HCEC 1CT (cell line): ENCODE data around the gene SYNPO.

Experiments used
- DNase-seq: peaks from one replicate; pipeline ENCODE4 v3.0.0-alpha.2; 2017

SYNPO gene

GRCh38 chr5:150642991-150643710 lies 2.7 kb downstream of the SYNPO start:
- DNase-seq, result no peak

GRCh38 chr5:150644058-150644457 lies 3.6 kb downstream of the SYNPO start:
- no peak for DNase-seq

DNA sequence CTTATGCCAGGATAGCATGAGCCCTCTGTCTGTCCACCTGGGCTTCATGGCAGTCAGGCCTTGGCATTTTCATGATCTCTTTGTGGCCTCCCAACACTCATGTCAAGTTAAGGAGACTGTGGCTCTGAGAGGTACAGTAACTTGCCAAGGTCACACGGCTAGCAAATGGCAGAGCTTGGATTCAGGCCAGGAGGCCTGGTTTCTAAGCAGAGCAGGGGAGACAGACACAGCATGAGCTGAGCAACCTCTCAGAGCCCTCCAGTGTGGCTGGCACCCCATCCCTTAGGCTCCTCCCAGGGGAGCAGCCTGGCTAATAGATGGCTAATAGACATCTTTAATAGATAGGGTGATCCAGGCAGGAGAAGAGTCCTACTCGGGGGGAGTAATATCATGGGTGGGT lies 4.1 kb downstream of the SYNPO start:
- DNase-seq, result no peak

GRCh38 chr5:150645070-150645700 lies 4.7 kb downstream of the SYNPO start:
- DNase-seq, result peak; percentile 41

DNA sequence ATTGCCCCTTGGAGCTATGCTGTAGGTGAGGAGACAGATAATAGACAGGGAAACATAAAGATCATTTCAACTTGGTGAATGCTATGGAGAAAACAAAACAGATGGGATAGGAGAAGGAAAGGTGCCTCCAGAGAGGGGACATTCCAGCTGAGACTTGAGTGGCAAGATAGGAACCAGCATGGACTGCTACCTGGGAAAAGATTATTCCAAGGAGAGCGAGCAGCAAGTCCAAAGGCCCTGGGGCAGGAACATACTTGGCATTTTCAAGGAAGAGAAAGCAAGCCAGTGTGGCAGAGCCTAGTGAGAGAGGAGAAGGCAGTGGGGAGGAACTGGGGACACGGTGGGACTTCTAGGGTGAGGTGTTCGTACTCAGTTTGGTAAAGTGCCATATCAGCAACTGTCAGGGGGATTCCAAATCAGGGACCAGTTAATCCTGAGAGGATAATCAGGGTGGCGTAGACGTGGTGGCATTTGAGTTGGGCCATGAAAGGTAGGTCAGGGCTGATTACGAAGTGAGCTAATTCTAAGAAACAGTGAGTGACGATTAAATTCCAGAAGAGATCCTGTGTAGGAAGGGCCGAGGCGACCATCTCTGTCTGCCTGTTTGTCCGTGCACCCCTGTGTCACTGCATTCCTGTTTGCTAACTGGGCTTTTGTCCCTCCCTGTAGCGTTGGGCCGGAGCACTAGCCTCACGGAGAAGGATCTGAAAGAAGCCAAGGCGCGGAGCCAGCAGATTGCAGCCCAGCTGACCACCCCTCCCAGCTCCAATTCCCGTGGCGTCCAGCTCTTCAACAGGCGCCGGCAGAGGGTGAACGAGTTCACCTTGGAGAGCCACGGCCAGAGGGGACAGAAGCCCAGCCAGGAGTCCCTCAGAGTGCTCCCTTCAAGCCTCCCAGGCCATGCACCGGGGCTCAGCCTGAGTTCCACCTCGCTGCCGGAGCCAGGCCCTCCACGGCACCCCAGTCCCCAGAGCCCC lies 7.1 kb downstream of the SYNPO start:
- DNase-seq, result no peak

GRCh38 chr5:150648294-150649107 lies 8.0 kb downstream of the SYNPO start:
- no peak for DNase-seq

- no peak for DNase-seq
Measured at GRCh38 chr5:150649108-150650020, 8.9 kb downstream of the SYNPO start.

DNA sequence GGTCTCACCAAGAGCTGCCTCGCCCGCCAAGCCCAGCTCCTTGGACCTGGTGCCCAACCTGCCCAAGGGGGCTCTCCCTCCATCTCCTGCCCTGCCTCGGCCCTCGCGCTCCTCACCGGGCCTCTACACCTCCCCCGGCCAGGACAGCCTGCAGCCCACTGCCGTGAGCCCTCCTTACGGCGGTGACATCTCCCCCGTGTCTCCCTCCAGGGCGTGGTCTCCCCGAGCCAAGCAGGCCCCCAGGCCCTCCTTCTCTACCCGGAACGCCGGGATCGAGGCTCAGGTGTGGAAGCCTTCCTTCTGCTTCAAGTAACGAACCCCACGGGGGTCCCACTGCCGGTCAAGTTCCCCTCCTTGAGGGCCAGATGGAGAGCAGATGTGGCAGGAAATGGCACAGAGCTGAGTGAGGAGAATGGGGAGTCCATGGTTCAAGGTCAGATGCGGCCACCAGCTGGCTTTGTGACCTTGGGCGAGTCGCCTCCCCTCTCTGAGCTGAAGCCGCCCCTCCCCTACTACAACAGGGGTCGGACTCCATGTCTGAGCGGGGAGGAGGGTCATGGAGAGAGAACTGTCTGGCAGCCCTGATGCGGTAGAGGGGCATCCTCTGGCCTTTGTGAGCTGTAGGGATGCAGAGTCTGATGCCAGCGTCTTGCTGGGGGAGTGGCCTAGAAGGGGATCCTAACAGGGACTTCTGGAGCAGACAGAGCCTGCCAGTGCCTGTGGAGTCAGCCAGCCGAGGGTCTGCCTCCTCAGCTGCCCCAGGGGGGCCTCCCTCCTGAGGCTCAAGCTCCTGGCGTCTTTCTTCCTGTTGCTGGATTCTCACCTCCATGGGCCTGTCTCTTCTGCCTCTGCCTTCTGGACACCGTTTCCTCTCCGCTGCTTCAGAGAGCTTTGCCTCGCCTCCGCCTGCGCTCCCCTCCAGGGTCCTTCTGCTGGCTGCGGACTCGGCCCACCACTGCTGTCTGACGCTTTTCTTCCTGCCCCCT lies 9.9 kb downstream of the SYNPO start:
- DNase-seq, result no peak

DNA sequence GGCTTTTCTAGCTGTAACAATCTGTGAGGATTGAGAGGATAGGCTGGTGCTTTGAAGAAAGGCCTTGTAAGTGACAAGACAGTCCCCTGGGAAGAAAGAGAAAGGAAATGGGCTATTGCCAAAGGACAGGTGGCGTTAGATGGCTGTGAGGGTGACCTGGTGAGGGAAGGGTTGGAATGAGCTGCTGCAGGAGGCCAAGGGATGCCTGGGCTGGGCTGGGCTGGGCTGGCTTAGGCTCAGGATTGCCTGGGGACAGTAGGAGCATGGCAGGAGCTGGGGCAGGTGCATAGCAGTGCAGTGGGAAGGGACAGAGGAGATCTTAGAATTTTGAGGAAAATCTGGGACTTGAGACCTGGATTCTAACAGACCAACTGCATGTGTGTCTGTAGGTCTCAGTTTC lies 10.9 kb downstream of the SYNPO start:
- no peak for DNase-seq

GRCh38 chr5:150651924-150652671 lies 11.6 kb downstream of the SYNPO start:
- DNase-seq, result no peak

DNA sequence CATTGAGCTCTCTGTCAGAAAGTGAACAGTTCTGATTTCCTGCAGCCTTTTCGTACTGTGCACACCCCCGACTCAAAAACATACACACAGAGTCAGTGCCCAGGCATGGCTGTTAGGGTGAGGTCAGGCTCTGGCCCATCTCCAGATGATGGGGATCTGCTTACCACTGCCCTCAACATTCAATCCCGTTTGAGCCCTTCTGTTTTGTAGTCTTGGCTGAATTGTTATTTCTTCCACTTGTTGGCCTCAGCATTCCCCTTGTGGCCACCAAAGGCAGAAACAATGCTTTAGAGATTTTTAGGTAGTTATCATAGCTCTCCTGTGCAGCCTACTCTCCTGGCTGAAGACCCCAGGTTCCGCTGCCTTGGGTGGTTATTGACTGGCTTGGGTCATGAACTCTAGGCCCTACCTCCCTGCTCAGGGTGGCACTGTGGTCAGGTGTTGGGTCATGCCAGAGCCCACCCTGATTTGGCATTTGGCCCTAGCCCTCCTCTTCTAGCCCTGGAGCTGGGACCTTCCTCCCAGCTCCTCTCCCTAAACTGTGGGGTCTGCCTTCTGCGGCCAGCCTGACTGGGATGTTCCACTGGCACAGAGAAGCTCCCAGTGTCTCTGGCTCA lies 12.8 kb downstream of the SYNPO start:
- peak; percentile 44 for DNase-seq

- no peak for DNase-seq
Measured at GRCh38 chr5:150653762-150654556, 13.5 kb downstream of the SYNPO start.

DNA sequence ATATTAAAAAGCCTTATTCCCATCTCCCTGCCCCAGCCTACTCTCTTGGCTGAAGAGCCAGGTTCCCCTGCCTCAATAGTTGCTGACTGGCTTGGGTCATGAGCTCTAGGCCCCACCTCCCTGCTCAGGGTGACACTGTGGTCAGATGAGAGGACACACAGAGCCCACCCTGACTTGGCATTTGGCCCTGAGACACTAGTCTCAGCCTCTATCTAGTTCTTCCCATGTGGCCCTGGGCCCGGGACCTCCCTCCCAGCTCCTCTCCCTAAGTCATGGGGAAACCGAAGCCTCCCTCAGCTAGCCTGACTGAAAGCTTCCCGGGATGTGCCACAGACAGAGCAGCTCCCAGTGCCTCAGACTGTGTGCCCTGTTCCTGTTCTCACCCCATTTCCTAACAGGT lies 14.8 kb downstream of the SYNPO start:
- no peak for DNase-seq

GRCh38 chr5:150656191-150657132 lies 16.0 kb downstream of the SYNPO start:
- DNase-seq, result peak; percentile 38

GRCh38 chr5:150658121-150658520 lies 17.7 kb downstream of the SYNPO start:
- no peak for DNase-seq

DNA sequence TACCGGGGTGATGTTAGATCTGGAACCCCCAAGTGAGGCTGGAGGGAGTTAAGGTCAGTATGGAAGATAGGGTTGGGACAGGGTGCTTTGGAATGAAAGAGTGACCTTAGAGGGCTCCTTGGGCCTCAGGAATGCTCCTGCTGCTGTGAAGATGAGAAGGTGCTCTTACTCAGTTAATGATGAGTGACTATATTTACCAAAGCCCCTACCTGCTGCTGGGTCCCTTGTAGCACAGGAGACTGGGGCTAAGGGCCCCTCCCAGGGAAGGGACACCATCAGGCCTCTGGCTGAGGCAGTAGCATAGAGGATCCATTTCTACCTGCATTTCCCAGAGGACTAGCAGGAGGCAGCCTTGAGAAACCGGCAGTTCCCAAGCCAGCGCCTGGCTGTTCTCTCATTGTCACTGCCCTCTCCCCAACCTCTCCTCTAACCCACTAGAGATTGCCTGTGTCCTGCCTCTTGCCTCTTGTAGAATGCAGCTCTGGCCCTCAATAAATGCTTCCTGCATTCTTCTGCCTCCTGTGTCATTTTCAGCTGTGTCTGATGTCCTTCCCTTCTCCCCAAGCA lies 18.3 kb downstream of the SYNPO start:
- DNase-seq, result no peak
